H1 (cell line): Measurements from ENCODE around the gene CFDP1. TPM values are rescaled to one million over a fixed set of nuclear protein-coding genes. Genes with fewer than 3 reads are reported as not detected.

Source experiments
- BACH1 ChIP-seq: IDR thresholded peaks from 2 replicates; pipeline ENCODE4 v1.6.1; 2012; ENCODE audit warnings: low read length, improper control_type of control experiment
- EP300 ChIP-seq, 2 experiments: IDR thresholded peaks; 1 replicate in 1 of 2; 2 replicates in 1 of 2; pipeline ENCODE4 v1.6.1; 2011 to 2012; ENCODE audit warnings: low read depth in 2 of 2, low read length in 2 of 2, mild to moderate bottlenecking in 2 of 2, borderline replicate concordance in 1 of 2, inconsistent platforms in 1 of 2, moderate library complexity in 1 of 2
- HDAC2 ChIP-seq, 2 experiments: fragments of 300-600 bp in 1 of 2; sonication (generic) in 1 of 2; IDR thresholded peaks; 2 replicates each; pipeline ENCODE4 v1.6.1; 2011 to 2012; ENCODE audit warnings: low read depth in 2 of 2, low read length in 2 of 2, mild to moderate bottlenecking in 2 of 2, moderate library complexity in 2 of 2, borderline replicate concordance in 1 of 2, inconsistent platforms in 1 of 2
- NRF1 ChIP-seq: IDR thresholded peaks from 2 replicates; pipeline ENCODE4 v1.6.1; 2011; ENCODE audit warnings: mild to moderate bottlenecking, low read depth, low read length, improper control_type of control experiment
- POLR2A ChIP-seq, 2 experiments: IDR thresholded peaks; 1 replicate in 1 of 2; 2 replicates in 1 of 2; pipeline ENCODE4 v1.6.1; 2011; ENCODE audit warnings: low read depth in 2 of 2, low read length in 2 of 2, mild to moderate bottlenecking in 2 of 2; ENCODE audit errors: control extremely low read depth in 1 of 2
- TBP ChIP-seq: IDR thresholded peaks from 2 replicates; pipeline ENCODE4 v1.6.1; 2011; ENCODE audit warnings: low read depth, low read length, improper control_type of control experiment
- TEAD4 ChIP-seq: IDR thresholded peaks from 2 replicates; pipeline ENCODE4 v1.6.1; 2012; ENCODE audit warnings: low read depth, low read length, inconsistent platforms, mixed read lengths
- YY1 ChIP-seq: IDR thresholded peaks from 2 replicates; pipeline ENCODE4 v1.6.1; 2011; ENCODE audit warnings: low read depth, mild to moderate bottlenecking, low read length
- polyA plus RNA-seq, 7 experiments: library from polyadenylated mRNA; depleted of rRNA in 3 of 7; stranded (reverse) in 5 of 7; unstranded in 2 of 7; fragments of >200 nt in 5 of 7; fragments of 200-250 nt in 2 of 7; gene quantifications; 1 replicate in 5 of 7; 2 replicates in 1 of 7; 4 replicates in 1 of 7; pipeline versions ENCODE4 v1.2.1 to v1.2.3, GENCODE V29; 2011 to 2013; ENCODE audit warnings: missing spikeins in 2 of 7, mixed read lengths in 2 of 7
- total RNA-seq: library from RNA; stranded (reverse); fragmentation: NEBNext Ultra II Directional; extraction: Animal tissue kit (Norgen Biotek cat#: 25700); gene quantifications from 2 replicates; pipeline ENCODE4 v1.2.1, GENCODE V29; 2021

The CFDP1 gene
- total and polyA plus RNA-seq, 2 of the 8 experiments (the other 6 are each of a cell fraction or from before 2014, with no cell fraction given): 25.5 to 77.3 TPM

- TF ChIP-seq HDAC2 (IDR thresholded peaks at IDR 0.05; ENCODE audit: borderline replicate concordance in 1 of 2, low read depth in 2 of 2, low read length in 2 of 2) (no peak), EP300 (IDR thresholded peaks at IDR 0.05; ENCODE audit: borderline replicate concordance in 1 of 2, low read depth in 2 of 2, low read length in 2 of 2) (peak in 1 of 2 experiments; percentile 15; a peak in 1 of 3 replicates), BACH1 (peak; percentile 62; the same call in 1 of the 2 replicates), POLR2A (IDR thresholded peaks at IDR 0.05; ENCODE audit: control extremely low read depth in 1 of 2, low read depth in 2 of 2, low read length in 2 of 2) (peak; percentile 79 to 98), TBP (peak; percentile 80), TEAD4 (peak; percentile 59; the same call in 1 of the 2 replicates), NRF1 (peak; percentile 76), YY1 (0 out of 2 replicates have a peak, but pooled peaks have one; percentile 14)
- TF ChIP-seq, all 59 proteins: peak for 27
Measured at GRCh38 chr16:75464122-75464918, 31.0 kb upstream of the CFDP1 start, which contains the start of gene TMEM170A (continued).
